ENCODE data around the gene CDK17. TPM values are rescaled to one million over a fixed set of nuclear protein-coding genes. Genes with fewer than 3 reads are reported as not detected.
"Not testable (repeated sequence)": the region's sequence is repeated elsewhere in the genome, so short reads cannot be mapped to it uniquely, and the experiment has no call there.

CDK17 gene
- total RNA-seq, 2 donors from 2014 or later, result 36.2 to 39.9 TPM

DNA sequence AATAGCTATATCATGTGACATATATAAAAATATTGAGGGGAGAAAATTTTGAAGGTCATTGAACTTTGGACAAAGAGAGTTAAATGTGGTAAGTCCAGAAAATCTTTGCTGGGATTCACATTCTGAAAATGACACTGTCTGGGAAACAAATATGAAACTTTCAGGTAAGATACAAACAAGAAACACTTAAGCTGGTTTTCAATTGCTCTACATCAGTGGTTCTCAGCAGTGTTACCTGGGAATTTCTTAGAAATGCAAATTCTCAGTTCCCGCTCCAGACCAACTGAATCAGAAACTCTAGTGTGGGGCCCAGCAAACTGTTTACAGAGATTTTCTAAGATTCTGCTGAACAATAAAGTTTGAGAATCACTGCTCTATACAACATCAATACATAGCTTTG lies 3.6 kb upstream of the CDK17 start:
- Mint-ChIP-seq H3K36me3 (ENCODE audit: low read depth) (no peaks in the 10 kb centered on the region), H3K27ac (no peak overlapping the region), H3K4me3 (no peak overlapping the region), H3K9me3 (no peaks in the 10 kb centered on the region), H3K4me1 (peaks cover 10% of the 10 kb centered on the region), H3K27me3 (ENCODE audit: insufficient read depth) (no peaks in the 10 kb centered on the region)
- H3K36me3 ChIP-seq (ENCODE audit: control insufficient read depth, insufficient read depth, low read length), result no peaks in the 10 kb centered on the region
- DNase-seq, result no peak
- H3K9ac ChIP-seq (ENCODE audit: extremely low read depth, low read length, poor library complexity, severe bottlenecking), result no peak overlapping the region
- no peak overlapping the region for H3K4me3 ChIP-seq (ENCODE audit: low read length)
- H3K27ac ChIP-seq (ENCODE audit: low read depth, low read length), result no peak overlapping the region
- H3K4me1 ChIP-seq (ENCODE audit: control insufficient read depth, insufficient read depth, low read length), result no peaks in the 10 kb centered on the region
- H3K9me3 ChIP-seq (ENCODE audit: control insufficient read depth, low read length), result no peaks in the 10 kb centered on the region
- H3K27me3 ChIP-seq (ENCODE audit: control insufficient read depth, insufficient read depth, low read length, poor library complexity, severe bottlenecking), result no peaks in the 10 kb centered on the region
- 97% methylated on average over 1 of the region's 1 CpG; no CpG with 5 or more reads in 1 of the 2 experiments for WGBS, 2 experiments (ENCODE audit: insufficient coverage in 1 of 2, insufficient read length in 1 of 2)
- no peak for TF ChIP-seq CTCF (conservative IDR thresholded peaks at IDR 0.05)

GRCh38 chr12:96402522-96402921 lies 2.3 kb upstream of the CDK17 start:
- H3K36me3 Mint-ChIP-seq (ENCODE audit: low read depth); H3K9ac ChIP-seq (ENCODE audit: extremely low read depth, low read length, poor library complexity, severe bottlenecking); DNase-seq; H3K4me1 ChIP-seq (ENCODE audit: control insufficient read depth, insufficient read depth, low read length); H3K36me3 ChIP-seq (ENCODE audit: control insufficient read depth, insufficient read depth, low read length); H3K4me3 ChIP-seq (ENCODE audit: low read length); H3K27ac Mint-ChIP-seq; H3K27me3 ChIP-seq (ENCODE audit: control insufficient read depth, insufficient read depth, low read length, poor library complexity, severe bottlenecking); H3K27me3 Mint-ChIP-seq (ENCODE audit: insufficient read depth); H3K9me3 ChIP-seq (ENCODE audit: control insufficient read depth, low read length); H3K27ac ChIP-seq (ENCODE audit: low read depth, low read length); H3K4me3 Mint-ChIP-seq; H3K9me3 Mint-ChIP-seq: not testable (repeated sequence)
- 85 to 92% methylated on average over 5 to 8 of the region's 8 CpGs for WGBS, 2 experiments (ENCODE audit: insufficient coverage in 1 of 2, insufficient read length in 1 of 2)
- peaks cover 21% of the 10 kb centered on the region for H3K4me1 Mint-ChIP-seq

DNA sequence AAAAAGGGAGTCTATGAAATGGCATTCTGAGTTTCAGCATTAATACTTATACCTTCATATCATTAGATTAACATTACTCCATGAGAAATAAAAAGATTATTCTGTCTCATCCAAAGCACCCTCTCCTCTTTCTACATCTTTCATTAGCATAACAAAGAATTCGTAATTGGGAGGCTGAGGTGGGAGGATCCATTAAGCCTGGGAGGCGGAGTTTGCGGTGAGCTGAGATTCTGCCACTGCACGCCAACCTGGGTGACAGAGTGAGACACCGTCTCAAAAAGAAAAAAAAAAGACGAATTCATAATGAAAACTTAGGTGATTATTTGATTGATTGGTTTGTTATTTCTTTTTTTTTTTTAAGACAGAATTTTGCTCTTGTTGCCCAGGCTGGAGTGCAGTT lies 1.8 kb upstream of the CDK17 start:
- WGBS, 2 experiments (ENCODE audit: insufficient coverage in 1 of 2, insufficient read length in 1 of 2), result 85 to 87% methylated on average over 6 of the region's 6 CpGs
- H3K4me1 Mint-ChIP-seq, result peaks cover 25% of the 10 kb centered on the region

More for the DNA sequence above, 1.8 kb upstream of the CDK17 start:
- Histone ChIP-seq H3K36me3 (ENCODE audit: control insufficient read depth, insufficient read depth, low read length) (no peaks in the 10 kb centered on the region), H3K27ac (ENCODE audit: low read depth, low read length) (no peak overlapping the region), H3K4me1 (ENCODE audit: control insufficient read depth, insufficient read depth, low read length) (no peaks in the 10 kb centered on the region), H3K4me3 (ENCODE audit: low read length) (no peak overlapping the region), H3K9ac (ENCODE audit: extremely low read depth, low read length, poor library complexity, severe bottlenecking) (no peak overlapping the region), H3K9me3 (ENCODE audit: control insufficient read depth, low read length) (no peaks in the 10 kb centered on the region), H3K27me3 (ENCODE audit: control insufficient read depth, insufficient read depth, low read length, poor library complexity, severe bottlenecking) (no peaks in the 10 kb centered on the region)
- Mint-ChIP-seq H3K27ac (no peak overlapping the region), H3K36me3 (ENCODE audit: low read depth) (no peaks in the 10 kb centered on the region), H3K27me3 (ENCODE audit: insufficient read depth) (no peaks in the 10 kb centered on the region), H3K9me3 (no peaks in the 10 kb centered on the region), H3K4me3 (no peak overlapping the region)
- peak; percentile 71 for DNase-seq
- TF ChIP-seq CTCF (conservative IDR thresholded peaks at IDR 0.05), result no peak

Data from endodermal cell (in vitro differentiated cells).